GM21390 (cell line): ENCODE measurements around the gene ITPR1.

Experiments used
- ATAC-seq: cut with Tn5 transposase; IDR thresholded peaks from one replicate; pipeline ENCODE4 v1.9.1; 2021; ENCODE audit not compliant: unreplicated experiment

The ITPR1 gene

DNA sequence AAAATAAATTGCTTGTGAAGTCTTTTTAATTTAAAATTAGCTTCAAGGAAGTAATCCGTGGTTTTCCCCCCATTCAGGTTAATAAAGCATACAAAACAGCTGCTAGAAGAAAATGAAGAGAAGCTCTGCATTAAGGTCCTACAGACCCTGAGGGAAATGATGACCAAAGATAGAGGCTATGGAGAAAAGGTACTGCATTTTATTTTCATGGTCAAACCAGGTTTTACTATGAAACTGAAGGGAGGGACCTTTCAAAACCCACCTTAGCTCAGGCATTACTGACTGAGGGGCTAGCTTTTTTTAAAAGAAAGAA, 218.5 kb downstream of the ITPR1 start:
- peak; percentile 29 for ATAC-seq

DNA sequence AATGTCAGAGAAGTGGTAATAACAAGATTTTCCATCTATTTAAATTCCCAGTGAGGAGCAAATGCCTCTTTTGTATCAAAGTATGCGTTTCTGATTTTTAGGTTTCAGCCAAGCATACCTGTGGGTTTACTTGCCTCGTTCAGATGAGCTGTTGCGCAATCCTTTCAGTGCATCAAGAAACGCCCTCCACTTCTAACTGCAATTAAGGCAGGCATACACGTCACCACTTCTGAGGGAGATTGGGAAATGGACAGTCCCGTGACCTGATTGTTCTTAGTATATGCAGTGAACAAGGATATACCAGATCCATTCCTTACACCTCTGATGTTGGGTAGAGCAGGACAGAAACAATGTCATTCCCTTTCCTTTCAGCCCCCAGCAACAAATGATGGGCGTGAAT, 219.0 kb downstream of the ITPR1 start:
- no peak for ATAC-seq

DNA sequence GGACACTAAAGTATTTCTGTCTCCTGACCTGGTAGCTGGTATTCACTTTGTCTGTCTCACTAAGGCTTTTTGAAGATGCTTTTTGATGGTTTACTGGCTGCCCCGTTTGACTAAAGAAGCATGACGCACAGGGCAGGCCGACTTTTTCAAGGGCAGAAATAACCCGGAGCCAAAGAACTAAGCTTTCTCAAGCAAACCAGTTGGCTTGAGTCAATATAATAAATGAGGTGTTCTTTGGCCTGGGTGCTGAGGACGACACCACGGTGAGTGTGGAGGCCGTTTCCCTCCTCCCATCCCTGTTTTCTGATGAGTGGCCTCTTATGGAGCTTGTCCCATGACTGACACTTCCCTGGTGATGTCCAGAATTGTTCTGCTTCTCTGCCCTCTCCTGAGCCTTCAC, 220.9 kb downstream of the ITPR1 start:
- no peak for ATAC-seq

DNA sequence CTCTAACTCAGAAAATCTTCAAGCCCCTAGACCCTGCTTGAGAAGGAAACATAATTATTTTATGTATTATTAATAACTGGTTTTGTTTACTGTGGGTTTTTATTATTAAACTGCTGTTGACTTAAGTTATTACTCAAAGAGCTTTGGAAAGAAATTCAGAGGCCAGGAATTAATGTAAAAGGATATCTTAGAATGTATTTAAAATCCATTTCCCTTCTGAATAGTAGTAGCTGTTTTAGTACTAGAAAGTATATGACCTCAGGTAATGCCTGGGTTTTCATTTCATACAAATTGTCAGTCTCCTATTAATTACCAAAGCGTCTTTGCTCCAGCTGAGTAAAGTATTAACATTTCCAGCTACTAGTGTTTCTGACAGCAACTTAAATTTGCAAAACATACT, 223.1 kb downstream of the ITPR1 start:
- ATAC-seq, result no peak

DNA sequence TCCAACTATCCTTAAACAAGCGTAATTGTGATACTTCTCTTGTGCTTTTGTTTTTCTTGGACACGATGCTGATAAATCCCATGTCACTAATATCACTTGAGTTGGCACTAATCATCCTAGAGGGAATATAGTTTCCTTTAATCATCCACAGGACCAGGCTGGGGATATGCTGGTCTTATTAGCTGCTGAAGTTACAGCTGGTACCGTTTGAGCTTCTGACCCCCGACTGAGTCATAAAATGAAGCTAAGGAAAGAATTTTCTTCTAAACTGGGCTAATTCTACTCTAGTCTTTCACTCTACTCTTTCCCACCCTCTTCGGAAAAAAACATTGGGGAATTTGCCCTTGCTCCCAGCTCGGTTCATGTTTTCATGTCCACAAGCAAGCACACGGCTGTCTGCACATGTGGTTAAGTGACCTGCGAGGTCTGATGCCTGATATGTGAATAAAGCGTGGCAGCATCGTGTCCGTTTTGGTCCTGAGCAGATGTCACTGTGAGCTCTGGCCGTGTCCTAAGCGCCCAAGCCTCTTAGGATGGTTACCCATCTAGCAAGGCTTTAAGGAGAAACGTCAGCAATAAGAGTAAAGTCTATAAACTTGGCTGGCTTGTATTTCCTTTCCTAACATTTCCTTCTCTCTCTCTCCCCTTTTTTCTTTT, 223.7 kb downstream of the ITPR1 start:
- no peak for ATAC-seq

DNA sequence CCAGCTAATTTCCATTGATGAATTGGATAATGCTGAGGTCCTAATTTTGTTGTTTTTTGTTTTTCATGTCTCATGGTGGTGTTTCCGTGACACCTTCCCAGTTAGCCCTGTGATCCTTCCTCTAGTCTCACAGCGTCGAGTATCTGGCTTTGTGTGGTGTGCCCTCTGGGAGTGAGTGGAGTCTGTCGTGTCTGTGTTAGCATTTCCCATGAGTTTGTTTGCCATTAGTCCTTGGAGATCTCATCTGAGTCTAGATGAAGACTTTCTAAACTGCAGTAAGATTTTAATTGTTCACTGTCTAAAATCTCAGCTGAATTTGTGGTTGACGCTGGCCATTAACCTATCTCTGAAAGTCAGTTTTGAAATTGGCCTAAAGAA, 224.2 kb downstream of the ITPR1 start:
- ATAC-seq, result no peak

DNA sequence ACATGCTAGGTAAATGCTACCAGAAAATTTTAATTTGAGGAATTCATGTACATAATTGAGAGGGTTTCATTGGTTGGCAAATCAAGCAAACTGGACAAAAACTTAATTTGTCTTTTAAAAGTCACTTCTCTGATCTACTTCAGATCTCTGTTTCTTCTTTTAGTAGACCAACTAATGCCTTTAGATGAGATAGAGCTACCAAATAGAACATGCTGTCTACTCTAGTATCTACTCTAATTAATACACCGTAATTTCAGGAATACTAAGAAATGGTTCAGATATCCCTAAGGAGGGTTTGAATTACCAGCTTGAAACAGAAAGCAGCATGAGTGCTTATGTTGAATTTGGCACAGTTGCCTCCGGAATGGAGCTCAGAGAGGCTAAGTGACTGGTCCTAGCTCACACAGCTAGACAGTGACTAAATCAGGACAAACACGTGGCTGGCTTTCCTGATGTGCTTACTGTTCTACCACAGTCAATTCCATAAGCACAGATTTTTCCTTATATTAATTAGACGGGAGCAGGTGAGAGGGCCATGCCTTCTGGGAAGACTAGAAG, 225.1 kb downstream of the ITPR1 start:
- no peak for ATAC-seq

DNA sequence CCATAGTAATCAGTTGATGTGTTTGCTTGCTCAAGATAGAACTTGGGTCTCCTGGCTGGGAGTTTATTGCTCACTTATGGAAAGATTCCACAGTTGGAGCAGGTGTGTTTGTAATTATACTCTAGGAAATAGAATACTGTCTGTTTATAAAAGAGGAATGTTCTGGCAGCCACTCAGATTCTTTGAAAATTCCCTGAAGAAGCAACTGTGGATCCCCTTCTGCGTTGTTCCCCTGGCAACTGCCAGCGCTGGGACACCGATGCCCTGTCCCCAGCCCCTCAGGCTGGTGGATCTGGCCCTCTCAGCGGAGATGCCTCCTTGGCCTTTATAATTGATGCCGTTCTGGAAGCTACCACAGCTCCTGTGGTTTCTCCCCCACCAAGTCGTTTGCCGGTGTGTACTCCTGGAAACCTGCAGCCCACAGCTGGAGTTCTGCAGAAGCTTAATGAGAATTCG, 225.9 kb downstream of the ITPR1 start:
- no peak for ATAC-seq

DNA sequence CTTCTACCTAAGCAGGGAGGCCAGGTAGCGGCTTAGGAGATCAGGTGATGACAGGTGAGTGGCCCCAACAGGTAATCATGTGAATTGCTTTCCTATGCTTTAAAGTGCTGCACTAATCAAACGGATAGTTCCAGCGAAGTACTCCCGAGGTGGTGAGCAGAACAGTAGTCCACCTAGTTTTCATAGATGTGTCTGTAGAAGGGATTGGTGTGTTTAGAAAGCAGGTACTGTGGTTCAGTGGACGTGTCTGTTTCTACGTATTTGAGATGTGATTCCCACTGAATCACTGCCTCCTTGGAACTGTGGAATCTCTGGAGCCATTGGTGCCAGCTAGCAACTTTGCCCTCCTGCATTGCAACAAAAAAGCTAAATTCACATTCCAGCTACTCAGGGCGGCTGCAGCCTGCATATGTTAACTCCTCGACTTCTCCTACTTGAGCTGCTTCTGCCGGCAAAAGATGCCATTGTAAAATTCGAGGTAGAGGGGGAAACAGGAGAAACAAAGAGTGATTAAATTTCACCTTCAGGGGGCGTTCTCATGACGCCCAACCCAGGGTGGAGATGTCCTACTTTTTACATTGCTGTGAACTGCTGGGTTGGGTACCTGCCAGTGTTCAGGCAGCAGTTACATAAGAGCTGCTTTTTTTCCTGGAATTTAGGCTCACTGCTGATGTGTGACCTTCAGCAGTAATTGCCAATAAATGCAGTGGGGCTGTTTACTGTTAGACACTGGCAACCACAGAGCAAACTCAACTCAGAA, 227.3 kb downstream of the ITPR1 start:
- peak; percentile 53 for ATAC-seq

DNA sequence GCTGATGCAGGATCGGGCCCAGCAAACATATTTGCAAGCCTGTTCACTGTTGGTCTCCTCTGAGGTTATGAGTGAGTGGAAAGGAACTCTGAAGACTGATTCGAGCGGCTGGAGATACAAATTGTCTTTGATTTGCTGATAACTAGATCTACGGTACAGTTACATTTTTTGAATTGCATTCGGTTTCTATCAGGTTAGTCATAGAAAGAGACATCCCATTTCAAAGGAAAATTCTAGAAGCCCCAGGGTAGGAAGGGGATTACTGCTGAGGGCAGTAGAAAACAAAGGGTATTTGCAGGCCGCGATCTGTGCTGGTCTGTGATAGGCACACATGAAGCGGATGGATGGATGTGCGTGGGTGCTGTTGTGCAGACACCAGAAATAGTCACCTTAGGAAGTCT, 228.4 kb downstream of the ITPR1 start:
- ATAC-seq, result no peak

DNA sequence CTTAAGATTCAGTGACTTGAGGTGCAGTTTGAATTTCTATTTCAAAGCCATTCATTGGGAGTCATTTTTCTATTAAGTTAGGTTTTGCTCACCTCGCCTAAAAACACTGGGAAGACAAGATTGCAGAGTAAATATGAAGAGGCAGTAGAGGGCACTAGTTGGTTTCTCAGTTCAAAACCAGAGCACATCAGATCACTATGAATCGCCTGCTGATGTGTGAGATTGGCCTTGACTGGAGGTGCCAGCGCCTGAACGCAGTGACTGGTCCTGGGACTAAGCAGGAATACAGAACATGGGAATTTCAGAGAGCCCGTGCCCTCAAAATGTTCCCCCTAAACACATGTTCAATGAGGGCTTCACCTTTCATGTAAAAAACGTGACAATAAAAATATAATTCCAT, 229.0 kb downstream of the ITPR1 start:
- peak; percentile 56 for ATAC-seq

DNA sequence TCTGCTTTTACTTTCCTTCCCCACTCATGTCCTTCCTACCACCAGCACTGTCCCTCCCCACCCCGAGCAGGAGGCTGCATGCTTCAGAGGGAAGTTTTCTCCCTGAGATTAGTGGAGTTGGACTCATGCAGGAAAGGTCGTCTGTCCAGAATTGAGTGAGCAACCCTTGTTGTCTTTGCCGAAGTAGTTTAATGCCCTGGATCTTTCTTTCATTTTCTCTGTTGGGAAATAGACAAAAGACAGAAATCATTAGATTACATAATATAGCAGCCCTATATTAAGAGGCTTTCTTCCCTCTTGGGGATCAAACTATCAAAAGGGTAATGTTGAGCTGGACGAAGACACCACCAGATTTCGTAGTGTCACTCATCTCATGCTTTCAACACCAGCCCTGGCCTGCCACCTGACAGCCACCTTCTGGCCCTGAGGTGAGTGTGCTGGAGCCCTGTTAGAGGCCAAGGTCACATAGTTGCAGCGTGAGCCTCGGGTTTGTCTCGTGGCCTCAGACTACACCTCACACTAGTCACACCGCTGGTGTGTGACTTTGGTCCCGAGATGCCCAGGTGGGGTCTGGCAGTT, 231.0 kb downstream of the ITPR1 start:
- no peak for ATAC-seq

DNA sequence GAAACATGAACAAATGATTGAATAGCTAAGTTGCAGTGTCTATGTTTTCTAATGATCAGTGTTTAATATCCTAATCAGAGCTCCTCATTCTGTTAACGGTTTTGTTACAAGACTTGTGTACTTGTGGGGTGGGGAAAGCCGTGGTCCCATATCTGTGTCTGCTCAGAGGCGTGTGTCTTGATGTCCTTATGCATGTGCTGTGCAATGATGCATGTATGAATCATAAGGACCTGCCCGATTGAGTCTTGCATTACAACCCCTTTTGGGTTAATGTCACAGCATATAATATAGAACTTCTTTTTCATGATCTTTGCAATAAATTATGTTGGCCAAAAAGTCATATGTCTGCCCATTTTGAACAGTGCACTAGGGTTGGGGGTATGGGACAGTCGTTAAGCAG, 233.4 kb downstream of the ITPR1 start:
- ATAC-seq, result no peak

DNA sequence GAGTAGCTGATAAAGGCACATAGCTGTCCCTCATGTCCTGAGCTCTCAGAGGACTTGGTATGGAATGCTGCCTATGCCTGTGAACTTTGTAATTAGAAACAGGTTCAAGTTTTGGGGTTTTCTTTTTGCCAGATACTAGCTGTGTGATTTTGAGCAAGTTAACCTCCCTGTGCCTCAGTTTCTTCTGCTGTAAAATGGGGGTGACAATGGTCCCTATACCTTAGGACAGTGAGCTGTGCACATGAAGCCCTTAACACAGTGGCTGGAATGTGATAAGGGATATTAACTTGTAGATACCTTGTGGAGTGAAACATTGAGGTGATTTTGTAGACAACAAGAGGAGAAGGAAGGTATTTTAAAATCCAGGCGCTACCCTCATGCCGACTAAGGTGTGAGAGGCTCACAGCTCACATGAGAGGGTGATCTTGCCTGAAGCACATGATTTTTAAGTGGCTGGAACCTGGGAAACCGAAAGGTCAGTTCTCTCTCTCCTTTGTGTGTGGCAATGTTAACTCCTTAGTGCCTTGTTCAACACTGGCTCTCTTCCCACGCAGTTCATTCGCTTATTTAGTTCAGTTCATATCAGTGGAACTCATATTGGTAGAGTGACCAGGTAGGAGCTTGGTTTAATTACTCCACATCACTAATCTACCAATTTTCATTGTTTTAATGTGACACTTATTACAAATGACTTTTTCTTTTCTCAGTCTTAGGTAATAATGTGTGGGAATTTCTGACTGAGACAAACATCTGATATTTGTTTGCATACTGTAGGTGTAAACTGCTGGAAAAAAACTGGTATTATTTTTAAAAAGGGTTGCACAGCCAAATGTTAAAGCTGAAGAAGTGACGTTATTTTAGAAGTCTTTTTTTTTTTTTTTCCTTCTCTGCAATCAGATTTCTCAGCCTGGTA, 236.2 kb downstream of the ITPR1 start:
- ATAC-seq, result no peak

DNA sequence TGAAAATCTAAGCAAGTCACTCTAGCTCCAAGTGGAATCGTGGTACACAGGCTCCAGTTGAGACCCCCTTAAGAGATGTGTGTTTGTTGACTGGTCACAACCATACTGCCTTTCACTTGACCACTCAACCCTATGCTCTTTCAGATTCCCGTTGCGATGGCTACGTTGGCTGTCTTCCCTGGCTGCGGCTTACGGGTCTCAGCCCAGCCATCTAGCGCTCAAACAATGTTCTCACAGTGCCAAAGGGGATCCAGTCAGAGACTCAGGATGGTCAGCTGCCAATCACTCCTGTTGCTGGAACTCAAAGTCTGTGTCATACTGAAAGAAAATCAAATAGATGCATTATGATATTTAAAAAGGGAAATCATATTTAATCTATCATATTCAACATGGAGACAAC, 237.6 kb downstream of the ITPR1 start:
- ATAC-seq, result no peak

DNA sequence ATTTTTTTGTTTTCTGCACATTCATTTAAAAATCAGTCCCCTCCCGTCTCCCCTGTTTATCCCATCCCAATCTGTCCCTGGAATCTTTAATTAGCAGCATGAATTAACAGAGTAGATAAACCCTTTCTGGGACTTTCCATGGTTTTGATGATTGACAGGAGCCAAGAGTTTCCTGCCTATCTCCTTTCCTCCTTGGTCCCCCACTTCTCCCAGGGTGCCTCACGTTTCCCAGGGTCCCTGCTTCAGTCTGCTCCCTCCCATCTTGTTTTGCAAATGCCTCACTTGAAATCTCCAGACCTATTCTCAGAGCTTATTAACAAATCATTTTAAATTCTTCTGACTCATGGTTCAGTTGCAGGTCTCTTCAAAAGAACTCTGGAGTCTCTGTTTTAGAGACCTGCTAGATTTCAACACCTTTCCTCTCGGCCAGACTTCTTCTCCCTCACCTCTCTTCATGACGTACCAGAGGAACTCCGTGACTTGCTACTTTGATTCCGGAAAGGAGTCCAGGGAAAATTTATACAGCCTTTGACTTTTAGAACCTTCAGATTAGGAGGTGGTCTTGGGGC, 238.5 kb downstream of the ITPR1 start:
- ATAC-seq, result no peak

DNA sequence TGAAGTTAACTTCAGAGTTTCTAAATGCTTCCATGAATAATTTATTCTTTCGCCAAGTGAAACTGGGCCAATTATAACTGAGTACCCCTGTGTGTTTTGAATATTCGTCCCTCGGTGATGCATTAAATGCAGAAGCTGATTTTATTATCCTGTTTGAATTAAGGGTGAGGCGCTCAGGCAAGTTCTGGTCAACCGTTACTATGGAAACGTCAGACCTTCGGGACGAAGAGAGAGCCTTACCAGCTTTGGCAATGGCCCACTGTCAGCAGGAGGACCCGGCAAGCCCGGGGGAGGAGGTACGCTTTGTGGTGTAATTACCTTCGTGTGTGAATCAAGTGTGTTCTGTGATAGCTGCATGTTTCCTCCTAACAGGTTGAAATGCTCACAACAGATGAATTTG, 239.8 kb downstream of the ITPR1 start:
- no peak for ATAC-seq

DNA sequence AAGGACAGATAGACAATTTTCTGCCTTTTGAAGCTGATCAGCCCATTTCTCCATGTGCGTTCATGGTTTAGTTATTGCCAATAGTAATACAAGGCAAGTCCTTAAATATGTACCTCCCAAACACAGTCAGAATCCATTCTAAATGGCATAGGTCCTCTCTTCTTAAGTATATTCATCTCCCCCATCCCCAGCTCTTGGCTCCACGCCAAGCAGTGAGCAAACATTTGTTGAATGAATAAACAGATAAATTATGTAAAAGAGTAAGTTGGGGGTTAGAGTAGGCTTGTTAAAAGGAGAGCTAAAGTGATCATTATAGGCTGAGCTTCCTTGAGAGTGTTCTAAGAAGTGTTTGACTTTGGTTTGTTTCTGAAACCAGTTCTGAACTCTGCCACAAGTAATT, 241.3 kb downstream of the ITPR1 start:
- no peak for ATAC-seq

DNA sequence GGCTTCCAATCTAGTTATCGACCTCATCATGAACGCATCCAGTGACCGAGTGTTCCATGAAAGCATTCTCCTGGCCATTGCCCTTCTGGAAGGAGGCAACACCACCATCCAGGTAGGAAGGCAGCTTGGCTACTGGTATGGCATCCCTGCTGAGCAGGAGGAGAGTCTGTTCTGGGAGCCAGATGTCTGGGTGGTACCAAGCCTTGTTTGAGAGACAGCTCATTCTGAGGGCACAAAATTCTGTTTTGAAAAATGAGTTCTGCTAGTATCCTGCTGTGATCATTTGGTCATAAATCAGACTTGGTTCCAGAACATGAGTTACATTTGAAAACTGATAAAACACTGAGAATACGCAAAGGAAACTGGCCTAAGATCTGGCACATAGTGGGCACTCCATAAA, 242.1 kb downstream of the ITPR1 start:
- no peak for ATAC-seq

DNA sequence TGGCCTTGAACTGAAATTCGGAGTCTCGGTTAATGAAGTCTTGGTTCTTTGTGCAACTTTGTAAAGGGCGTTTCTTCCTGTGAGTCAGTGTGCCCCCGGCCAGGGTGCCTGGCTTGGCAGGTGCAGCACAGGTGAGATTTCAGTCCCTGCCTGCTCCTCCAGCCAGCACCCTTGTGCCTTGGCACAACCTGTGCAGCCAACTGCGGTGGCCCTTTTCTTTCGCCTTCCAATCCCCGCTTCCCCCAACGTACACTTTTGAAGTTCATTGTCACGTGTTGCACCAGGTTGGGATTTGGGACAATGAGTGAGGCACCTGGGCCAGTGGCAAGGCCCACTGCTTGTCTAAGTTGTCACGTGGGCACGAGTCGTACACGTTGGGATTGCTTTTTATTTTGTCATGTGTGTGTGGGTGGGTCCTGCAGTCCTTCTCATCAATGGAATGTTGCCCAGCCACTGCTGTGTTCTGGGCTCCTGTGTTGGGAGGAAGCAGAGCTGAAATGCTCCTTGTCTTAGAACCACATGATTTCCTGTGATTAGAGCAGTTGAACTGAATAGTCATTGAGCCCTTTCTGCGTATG, 243.2 kb downstream of the ITPR1 start:
- no peak for ATAC-seq
